GM04503 (cell line): ENCODE data around the gene CHST11.
A peak's percentile ranks its signal among the peaks of the same experiment; 100 is the strongest.

ENCODE experiments used
- DNase-seq: peaks from one replicate; pipeline ENCODE4 v3.0.0-alpha.2; 2012; ENCODE audit warnings: low read depth

CHST11 gene

DNA sequence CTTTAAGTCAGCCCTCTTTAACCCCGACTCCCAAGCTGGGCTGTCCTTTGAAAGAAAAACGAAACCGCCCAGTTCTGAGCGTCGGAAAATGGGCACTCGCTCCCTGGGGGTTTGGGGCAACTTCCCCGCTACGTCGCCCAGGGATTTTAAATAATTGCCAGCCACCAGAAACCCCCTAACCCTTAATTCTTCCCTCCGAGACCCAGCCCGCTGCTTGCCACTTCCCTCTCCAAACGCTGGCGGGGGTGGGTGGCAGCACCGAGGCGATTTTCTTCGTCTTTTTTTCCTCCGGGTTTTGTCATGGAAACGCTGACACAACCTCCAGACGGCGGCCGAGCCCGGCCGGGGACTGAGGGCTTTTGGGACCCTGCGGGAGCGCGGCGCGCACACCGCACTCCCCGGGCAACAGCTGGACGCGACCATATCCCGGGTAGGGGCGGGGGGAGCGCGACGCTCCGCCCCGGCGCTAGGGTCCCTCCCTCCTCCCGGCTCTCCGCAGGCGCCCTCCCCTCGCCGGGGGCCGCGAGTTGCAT is at the start of gene CHST11:
CHST11 (plus strand) TSS at position 532 of the 533 bp plus-strand sequence.
- peak; percentile 44 for DNase-seq

DNA sequence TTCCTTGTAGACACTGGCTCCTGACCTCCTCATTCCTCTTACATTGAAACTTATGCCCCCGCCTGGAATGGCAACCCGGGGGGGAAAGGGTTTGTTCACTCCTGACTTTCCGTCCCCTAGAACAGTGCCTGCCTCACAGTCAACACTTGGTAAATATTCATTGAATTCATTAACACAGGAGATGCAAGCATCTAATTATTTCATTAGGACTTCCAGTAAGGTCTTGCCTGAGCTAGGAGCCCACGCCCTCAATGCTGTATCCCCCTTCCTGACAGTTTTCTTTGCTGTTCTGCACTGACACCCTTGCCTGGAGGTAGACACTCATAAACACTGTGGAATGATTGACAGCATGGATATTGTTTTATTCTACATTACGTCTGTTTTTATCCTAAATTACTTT is 49.3 kb upstream of the CHST11 start:
- no peak for DNase-seq

DNA sequence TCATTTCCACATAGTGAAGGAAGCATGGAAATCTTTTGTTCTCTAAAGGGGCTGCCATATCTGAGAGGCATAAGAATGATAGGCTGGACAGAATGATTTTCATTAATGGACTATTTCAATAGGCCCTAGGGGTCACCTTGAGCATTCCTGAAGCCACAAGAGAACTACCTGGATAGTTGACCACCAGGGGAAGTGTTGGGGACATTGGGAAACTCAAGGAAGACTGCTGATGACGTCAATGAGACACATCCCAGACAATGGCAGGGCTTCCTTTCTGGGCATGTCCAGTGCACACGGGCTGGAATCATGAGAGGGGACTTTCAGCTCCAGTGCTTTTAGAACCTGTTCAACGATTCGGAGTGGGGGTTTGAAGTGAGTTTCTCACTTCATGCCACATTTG is 48.8 kb upstream of the CHST11 start:
- no peak for DNase-seq

DNA sequence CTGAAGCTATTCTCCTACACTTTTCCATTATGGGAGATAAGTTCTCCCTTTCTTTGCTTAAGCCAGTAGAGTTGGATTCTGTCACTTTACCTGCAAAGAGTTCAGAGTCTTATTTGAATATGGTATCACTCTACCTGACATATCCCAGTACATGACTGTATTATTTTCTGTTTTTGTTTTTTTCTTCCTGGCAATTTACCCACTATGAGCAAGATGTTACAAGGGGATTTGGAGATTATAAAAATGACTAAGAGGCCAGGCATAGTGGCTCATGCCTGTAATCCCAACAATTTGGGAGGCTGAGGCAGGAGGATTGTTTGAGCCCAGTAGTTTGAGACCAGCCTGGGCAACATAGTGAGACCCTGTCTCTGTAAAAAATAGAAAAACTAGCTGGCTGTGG is 46.4 kb upstream of the CHST11 start:
- DNase-seq, result no peak

DNA sequence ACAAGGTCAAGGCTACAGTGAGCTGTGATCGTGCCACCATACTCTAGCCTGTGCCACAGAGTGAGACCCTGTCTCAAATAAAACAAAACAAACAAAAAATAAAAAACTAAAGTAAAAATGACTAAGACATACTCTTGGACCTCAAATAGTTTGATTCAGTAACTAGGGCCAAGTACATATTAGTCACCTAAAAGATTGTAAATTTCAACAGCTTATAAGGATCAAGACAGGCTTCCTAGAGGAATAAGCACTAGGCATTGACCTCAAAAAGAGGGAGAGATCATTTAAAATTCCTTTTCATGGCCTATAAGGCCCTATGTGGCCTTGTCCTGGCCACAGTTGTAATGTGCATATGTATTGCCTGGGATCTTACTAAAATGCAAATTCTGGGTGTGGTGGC is 46.0 kb upstream of the CHST11 start:
- DNase-seq, result peak; percentile 20

DNA sequence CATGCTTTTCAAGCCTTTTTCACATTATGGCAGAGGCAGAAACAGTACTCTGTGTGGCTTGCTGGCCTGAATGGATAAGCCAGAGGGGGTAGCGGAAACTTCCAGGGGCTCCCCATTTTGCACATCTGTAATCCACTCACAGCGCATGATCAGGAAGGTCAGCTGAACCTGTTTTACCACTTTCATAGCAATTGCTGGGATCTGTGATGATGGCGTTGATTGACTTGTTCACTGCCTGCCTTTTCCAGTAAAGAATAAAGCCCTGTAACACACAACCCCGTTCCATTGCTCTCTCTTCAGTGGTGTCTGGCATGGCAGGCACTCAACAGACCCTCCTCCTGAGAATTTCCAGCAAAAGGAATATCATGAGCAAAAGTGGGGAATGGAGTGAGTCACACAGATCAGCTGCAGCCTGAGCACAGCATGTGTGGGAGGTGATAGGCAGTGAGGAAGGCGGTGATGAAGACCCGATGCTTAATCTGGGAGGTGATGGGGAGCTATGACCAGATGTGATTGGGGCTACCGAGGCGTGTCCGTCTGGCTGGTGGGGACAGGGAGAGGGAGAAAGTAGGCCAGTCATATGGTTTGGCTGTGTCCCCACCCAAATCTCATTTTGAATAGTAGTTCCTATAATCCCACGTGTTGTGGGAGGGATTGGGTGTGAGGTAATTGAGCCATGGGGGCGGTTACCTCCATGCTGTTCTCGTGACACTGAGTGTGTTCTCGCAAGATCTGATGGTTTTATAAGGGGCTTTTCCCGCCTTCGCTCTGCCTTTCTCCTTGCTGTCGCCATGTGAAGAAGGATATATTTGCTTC is 44.7 kb upstream of the CHST11 start:
- DNase-seq, result no peak

DNA sequence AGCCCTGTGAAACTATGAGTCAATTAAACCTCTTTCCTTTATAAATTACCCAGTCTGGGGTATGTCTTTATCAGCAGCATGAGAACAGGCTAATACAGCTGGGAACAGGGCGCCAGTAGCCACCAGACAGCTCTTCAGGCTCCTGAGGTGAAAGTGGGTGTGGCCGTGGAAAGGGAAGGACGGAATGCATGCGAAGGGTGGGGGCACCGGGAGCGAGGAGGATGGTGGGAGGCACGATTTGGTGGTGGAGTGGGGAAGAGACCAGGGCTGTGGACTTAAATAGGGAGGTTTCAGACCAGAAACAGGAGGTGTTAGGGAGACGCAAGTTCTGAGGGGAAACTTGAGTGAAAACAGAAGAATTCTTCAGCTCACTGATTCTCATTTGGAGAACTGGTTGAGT is 44.1 kb upstream of the CHST11 start:
- DNase-seq, result no peak

DNA sequence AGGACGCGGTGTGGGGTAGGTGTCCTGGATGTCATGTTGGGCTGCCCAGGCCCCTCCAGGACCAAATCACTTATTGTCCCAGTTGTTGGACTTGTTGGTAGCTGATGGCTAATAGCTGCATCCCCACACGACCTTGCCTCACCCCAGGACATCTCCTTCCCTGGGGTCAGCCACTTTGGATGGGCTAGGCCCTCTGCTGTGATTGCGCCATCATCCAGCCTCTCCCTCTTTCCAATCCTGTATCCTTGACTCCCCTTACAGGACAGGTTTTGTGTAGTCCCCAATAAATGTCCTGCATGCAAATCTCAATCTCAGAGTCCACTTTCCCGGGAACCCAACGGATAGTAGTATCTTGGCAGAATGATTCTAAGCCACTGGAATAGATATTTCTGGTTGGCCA is 43.4 kb upstream of the CHST11 start:
- DNase-seq, result no peak

DNA sequence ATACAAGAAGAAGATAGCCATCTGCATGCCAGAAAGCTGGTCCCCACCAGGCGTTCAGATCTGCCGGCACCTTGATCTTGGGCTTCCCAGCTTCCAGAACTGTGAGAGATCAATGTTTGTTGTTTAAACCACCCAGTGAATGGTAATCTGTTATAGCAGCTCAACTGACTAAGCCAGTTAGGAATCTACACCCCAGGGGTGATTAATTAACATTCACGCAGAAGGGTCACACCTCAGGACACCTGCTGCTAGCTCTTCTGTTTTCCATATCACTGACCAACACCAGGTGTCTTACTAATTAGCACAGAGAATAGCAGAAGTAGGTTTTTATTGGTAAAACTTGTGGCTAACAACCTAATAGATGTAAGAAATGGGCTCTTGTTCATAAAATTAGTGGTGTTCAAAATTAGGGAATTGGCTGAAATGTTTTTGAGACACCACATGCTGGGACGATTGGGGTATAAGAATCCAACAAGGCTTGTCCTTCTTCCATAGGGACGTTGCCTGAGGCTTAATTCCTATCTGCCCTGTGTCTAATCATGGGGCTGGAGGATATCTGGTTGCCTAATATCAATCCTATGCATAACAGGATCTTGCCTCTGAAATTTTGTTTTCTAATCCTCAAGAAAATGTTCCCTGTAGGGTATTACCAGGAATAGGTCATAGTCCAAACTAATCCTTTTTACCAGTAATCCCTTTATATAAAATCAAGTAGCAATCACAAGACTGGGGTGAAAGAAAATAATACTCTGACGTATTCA is 42.0 kb upstream of the CHST11 start:
- DNase-seq, result no peak

DNA sequence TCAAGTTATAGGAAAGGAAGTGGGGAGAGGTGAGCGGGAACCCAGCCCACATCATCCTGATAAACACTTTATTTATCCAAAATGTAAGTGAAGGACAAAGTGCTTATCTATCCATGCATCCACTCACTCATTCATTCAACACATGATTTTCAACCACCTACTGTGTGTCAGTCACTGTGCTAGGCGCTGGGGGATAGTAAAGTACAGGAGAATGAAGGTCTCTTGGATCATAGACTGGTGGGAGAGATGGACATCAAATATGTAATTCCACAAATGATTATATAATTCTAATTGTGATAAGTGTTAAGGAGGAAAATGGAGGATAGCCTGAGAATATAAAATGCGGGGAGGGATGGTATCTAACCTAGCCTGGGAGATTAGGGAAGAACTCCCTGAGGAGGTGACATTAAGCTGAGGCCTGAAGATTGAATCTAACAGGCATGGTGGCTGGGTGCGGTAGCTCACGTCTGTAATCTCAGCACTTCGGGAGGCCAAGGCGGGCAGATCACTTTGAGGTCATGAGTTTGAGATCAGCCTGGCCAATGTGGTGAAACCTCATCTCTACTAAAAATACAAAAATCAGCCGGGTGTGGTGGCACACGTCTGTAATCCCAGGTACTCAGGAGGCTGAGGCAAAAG is 41.3 kb upstream of the CHST11 start:
- DNase-seq, result no peak

DNA sequence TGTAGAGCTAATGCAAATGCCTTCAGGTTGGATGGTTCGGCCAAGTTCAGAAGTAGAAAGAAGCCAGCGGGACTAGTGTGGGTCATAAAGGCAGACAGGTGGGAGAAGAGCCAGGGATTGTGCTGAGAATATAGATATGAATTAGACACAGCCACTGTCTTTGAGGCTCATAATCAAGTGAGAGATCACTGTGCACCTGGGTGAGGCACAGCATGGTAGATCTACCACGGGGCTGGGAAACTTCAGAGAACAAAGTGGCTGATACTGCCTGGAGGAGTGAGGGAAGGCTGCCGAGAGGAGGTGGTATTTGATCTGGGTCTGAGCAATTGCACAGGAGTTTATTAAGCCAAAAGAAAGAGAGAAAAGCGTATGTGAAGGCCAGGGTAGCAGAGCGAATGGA is 40.6 kb upstream of the CHST11 start:
- no peak for DNase-seq

DNA sequence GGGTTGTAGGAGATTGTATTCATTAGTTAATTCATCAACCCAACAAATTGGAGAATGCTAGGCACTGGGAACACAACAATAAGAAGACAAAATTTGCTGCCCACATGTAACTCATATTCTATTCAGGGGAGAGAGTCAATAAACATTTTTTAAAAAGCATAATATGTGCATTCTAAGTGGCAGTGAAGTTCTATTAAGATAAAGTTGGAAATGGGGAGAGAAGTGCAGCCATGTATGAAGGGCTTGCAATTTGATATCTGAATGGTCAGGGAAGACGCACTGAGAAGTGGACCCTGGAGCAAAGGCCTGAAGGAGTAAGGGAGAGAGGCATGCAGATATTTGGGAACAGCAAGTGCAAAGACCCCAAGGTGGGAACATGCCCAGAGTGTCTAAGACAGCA is 40.2 kb upstream of the CHST11 start:
- no peak for DNase-seq

DNA sequence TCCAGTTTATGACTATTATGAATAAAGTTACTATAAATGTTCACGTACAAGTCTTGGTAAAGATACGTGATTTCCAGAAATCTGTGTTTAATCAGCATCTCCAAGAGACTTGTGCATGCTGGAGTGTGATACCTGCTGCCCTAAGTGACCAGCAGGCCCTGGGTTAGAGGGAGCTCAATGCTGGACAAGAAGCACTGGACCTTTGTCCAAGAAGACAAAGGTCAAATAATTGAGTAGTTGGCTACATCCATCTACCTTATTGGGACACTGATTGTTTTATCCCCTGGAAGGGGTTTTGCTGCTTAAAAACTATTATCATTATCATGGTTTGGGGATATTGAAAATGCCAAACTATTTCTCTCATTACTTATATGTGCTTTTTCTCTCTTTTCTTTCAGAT is 37.0 kb upstream of the CHST11 start:
- no peak for DNase-seq

DNA sequence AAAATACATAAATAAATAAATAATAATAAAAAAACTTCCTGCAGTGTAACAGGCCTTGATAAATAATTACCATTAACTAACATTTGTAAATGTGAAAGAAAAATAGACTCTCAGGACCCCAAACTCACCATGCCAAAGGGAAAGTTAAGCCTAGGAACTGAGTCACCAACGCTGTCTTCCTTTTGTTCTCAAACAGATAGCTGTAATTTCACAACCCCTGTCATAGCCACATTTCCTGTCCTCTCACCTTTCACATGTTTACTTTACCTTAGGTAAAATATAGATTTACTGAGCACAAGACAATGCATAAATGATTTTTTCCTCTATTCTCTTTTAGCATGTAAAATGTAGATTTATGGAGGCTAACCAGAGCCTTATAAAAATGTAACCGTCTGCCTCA is 35.9 kb upstream of the CHST11 start:
- DNase-seq, result no peak

DNA sequence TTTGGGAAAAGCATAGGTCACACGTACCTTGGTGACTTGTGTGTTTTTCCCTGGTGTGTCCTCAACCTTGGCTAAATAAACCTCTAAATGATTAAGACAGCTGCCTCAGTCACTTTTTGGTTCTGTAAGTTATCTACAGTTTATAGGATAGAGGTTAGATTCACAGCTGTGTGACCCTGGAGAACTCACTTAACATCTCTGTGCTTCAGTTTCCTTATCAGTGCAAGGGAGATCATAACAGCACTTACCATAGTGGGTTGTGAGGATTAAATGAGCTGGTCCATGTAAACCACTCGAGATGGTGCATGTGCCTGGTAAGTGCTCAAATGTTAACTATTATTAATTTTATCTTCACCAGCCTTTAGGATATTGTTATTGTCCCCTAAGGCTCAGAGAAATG is 35.4 kb upstream of the CHST11 start:
- DNase-seq, result no peak

DNA sequence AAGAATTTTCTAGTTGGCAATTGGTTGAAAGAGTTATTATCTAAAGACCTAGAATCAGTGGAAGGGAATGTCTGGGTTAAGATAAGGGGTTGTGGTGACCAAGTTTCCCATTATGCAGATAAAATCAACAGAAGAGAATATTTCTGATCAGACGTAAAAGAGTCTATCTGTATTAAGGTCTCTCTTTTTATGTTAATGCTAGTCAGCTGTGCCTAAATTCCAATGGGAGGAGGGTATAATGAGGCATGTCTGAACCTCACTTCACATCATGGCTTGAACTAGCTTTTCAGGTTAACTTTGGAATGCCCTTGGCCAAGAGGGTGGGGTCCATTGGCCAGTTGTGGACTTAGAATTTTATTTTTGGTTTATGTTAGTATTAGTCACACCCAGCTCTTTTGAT is 34.3 kb upstream of the CHST11 start:
- DNase-seq, result no peak

DNA sequence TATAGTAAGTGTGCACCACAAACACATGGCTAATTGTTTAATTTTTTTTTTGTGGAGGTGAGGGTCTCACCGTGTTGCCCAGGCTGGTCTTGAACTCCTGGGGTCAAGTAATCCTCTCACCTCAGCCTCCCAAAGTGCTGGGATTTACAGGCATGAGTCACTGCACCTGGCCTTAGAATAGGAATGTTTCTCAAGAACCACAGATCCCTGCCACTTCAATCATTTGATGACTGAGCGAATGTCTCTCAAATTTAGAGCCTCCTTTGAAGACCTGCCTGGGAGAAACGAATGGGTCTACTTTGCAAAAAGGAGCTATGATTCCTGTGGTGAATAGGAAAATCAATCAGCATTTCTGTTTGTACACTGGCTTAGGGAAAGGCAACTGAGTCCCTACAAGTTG is 33.5 kb upstream of the CHST11 start:
- no peak for DNase-seq

DNA sequence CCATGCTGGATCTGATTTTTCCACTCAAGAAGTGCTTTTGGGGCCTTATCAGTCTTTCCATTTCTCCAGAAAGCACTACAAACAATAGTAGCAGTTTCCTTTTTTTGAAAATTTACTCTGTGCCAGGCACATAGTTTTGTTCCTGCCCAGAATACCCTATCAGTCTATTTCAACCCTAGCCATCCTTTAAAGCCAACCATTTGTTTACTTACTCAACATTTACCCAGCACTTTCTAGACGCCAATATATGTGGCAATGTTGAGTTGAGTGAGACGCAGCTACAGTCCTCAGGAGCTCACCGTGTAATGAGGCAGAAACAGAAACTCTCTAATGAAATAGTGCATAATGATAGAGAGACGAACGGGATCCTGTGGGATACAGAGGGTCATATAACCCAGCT is 32.9 kb upstream of the CHST11 start:
- no peak for DNase-seq

DNA sequence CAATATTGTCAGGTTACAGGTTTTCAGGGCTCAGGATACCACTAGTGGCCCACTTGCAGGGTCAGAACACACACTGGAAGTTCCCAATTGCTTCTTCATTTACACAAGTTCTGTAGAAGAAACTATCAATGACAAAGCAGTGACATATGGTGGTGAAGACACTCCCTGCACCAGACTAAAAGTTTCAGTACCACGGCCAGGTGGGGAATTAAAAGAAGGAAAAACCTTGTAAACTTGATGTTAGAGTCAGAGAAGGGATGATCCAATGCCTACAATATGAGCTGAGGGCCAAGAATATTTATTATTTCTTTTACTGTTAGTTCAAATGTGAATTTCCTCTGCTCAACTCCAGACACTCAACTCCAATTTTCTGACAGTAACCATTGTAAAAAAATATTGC is 31.8 kb upstream of the CHST11 start:
- no peak for DNase-seq

DNA sequence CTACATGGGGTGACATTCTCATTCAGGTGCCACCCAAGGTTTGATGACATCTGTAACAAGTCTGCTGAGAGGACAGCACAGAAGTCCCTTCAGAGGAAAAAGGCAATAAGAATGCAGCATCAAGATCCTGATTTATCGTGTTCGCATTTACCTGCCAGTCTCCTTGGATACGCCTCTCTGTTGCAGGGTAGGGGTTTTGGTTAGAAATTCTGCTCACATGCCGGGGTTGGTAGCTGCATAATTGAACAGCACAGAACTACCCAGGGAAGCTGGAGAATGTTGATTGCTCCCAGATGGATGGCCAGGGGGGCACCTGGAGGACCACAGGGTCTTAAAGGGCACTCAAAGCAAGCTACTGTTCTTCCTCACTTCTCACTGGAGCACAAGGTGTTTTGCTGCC is 31.1 kb upstream of the CHST11 start:
- DNase-seq, result no peak

DNA sequence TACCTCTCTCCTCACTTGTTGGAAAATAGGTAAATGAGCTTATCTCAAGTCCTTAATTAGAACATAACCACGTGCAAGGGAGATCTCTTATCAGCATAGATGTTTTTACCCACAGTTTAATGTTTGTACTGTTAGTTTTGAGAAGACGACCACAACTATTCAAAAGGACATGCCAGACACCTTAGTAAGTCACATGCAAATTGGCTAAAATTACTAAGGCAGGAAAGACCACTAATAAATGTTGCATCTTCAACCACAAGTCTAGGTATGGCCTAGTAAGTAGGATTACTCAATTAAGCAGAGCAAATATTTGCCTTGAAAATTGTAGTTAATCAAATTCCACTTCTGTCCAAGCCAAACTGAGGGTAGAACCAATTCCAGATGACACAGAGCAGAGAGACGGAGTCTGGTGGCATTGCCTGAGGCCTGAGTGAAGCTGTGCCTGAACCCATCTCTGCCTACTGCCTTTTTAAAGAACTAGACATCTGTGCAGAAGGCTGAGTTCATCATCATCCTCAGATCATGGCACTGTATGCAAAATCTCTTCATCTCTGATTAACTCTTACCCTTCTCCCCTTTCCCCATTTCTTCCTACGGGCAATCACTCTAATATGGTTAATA is 29.7 kb upstream of the CHST11 start:
- peak; percentile 55 for DNase-seq

DNA sequence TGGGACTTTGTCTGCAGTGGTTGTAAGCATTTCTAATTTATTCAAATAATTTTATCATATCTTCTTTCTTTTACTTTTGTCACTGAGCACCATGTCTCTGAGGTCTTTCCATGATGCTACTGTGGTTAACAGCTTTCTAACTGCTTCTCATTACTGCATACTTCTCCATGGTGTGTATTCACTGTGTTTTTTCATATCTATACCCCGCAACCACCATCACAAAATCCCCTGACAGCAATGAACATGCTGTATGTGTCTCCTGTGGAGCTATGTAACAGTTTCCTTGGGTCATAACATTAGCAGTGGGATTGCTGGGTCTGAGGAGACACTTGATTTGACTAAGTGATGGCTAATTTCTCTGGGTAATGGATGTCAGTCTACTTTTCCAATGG is 29.2 kb upstream of the CHST11 start:
- no peak for DNase-seq

DNA sequence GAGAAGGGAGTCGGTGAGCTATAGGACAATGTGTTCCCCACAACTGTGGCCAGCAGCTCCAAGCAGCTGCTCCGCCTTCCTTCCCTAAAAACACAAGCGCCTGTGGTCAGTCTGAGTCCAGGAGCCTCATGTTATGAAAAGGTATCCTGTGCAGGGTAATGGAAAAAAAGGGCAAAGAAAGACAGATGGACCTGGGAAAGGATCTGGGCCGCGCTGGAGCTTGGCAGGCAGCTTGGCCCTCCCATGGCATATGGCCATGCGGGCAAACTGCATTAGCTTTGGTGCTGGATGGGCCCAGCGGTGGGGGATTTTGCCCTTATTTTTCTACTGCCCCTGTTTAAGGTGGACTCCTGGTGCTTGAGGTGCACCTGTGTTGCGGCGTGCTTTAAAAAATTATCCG is 23.7 kb upstream of the CHST11 start:
- no peak for DNase-seq
